Activated CD4-positive, alpha-beta memory T cell treated with anti-CD3 and anti-CD28 coated beads for 36 hours (primary cell): Measurements from ENCODE around the gene RCAN1. TPM values are rescaled to one million over a fixed set of nuclear protein-coding genes. Genes with fewer than 3 reads are reported as not detected.
A peak's percentile ranks its signal among the peaks of the same experiment; 100 is the strongest.
"Not testable (repeated sequence)": the region's sequence is repeated elsewhere in the genome, so short reads cannot be mapped to it uniquely, and the experiment has no call there.

Source experiments
- CTCF ChIA-PET: fragments of 350-600 bp; sonication (Branson Sonifier 250); formaldehyde crosslinking; loops from one replicate; lab custom pipeline; 2021; ENCODE audit warnings: antibody characterized with exemption, inconsistent platforms; lab: Charles Lee
- POLR2A ChIA-PET: fragments of 350-600 bp; sonication (Branson Sonifier 250); formaldehyde crosslinking; loops from one replicate; lab custom pipeline; 2021; ENCODE audit warnings: antibody characterized with exemption; lab: Charles Lee
- DNase-seq: peaks from one replicate; pipeline ENCODE4 v3.0.0-alpha.2; 2020
- H3K27ac Mint-ChIP-seq: one replicate; pipeline ENCODE4 v1.8.0; 2021; ENCODE audit warnings: mixed read lengths
- H3K27me3 Mint-ChIP-seq: one replicate; pipeline ENCODE4 v1.8.0; 2021; ENCODE audit warnings: mixed read lengths
- H3K36me3 Mint-ChIP-seq: one replicate; pipeline ENCODE4 v1.8.0; 2021; ENCODE audit warnings: mixed read lengths
- H3K4me1 Mint-ChIP-seq: one replicate; pipeline ENCODE4 v1.8.0; 2021; ENCODE audit warnings: low read depth, mixed read lengths
- H3K4me3 Mint-ChIP-seq: one replicate; pipeline ENCODE4 v1.8.0; 2021; ENCODE audit warnings: mild to moderate bottlenecking, mixed read lengths
- H3K9me3 Mint-ChIP-seq: one replicate; pipeline ENCODE4 v1.8.0; 2021; ENCODE audit warnings: mixed read lengths
- intact Hi-C: fragments of 100-400 bp; cut with micrococcal nuclease; formaldehyde crosslinking; loops from one replicate; pipeline ENCODE4 v1.15.1; 2023
- total RNA-seq, 2 experiments: library from RNA; stranded (reverse); gene quantifications; one replicate each; pipeline ENCODE4 v1.2.3, GENCODE V29; 2021

The RCAN1 gene
- total RNA-seq, 2 experiments from 2014 or later = 8.6 to 9.7 TPM

- DNase-seq, H3K36me3 Mint-ChIP-seq, H3K4me3 Mint-ChIP-seq, intact Hi-C loops, H3K27ac Mint-ChIP-seq, H3K9me3 Mint-ChIP-seq, H3K27me3 Mint-ChIP-seq, POLR2A ChIA-PET, H3K4me1 Mint-ChIP-seq: not testable (repeated sequence)
- CTCF ChIA-PET = interaction anchor here (0.9 to 3.5 kb wide), 4 partner anchors 12 to 96 kb away, joined by 3 to 15 read pairs (median 4); partner anchors contain the start of gene KCNE1
Observed at GRCh38 chr21:34607376-34607775, 7.5 kb downstream of the RCAN1 start.

- no peak overlapping the region for H3K27ac Mint-ChIP-seq
- intact Hi-C loops = no loop called here
- no peaks in the 10 kb centered on the region for H3K9me3 Mint-ChIP-seq
- H3K27me3 Mint-ChIP-seq = no peaks in the 10 kb centered on the region
- DNase-seq = no peak
- H3K4me1 Mint-ChIP-seq = peaks cover 5% of the 10 kb centered on the region
- no peak overlapping the region for H3K4me3 Mint-ChIP-seq
- POLR2A ChIA-PET = no interaction called here
- H3K36me3 Mint-ChIP-seq = no peaks in the 10 kb centered on the region
- CTCF ChIA-PET = interaction anchor here (0.9 to 3.5 kb wide), 3 partner anchors 12 to 96 kb away, joined by 3 to 15 read pairs (median 3); partner anchors contain the start of gene KCNE1
Observed at GRCh38 chr21:34606621-34607020, 8.3 kb downstream of the RCAN1 start.

GRCh38 chr21:34606051-34606450 lies 8.9 kb downstream of the RCAN1 start:
- H3K4me1 Mint-ChIP-seq = peaks cover 5% of the 10 kb centered on the region
- H3K27me3 Mint-ChIP-seq = no peaks in the 10 kb centered on the region
- no peaks in the 10 kb centered on the region for H3K9me3 Mint-ChIP-seq
- H3K27ac Mint-ChIP-seq = no peak overlapping the region
- H3K4me3 Mint-ChIP-seq = no peak overlapping the region
- no peaks in the 10 kb centered on the region for H3K36me3 Mint-ChIP-seq
- intact Hi-C loops = no loop called here
- ChIA-PET CTCF (no interaction called here), POLR2A (no interaction called here)
- DNase-seq = no peak

- H3K27ac Mint-ChIP-seq, H3K9me3 Mint-ChIP-seq: not testable (repeated sequence)
- CTCF ChIA-PET = interaction anchor here (3.0 kb wide), 1 partner anchor 10 kb away, joined by 13 read pairs; the partner anchor contains the start of gene RCAN1
Observed at GRCh38 chr21:34604956-34605355, 10.0 kb downstream of the RCAN1 start.

GRCh38 chr21:34604556-34604955 lies 10.4 kb downstream of the RCAN1 start:
- CTCF ChIA-PET = interaction anchor here (2.9 to 3.0 kb wide), 2 partner anchors 11 kb away, joined by 7 to 13 read pairs; partner anchors contain the start of gene RCAN1
- no peaks in the 10 kb centered on the region for H3K36me3 Mint-ChIP-seq

More at GRCh38 chr21:34604956-34605355, 10.0 kb downstream of the RCAN1 start:
- H3K4me1 Mint-ChIP-seq, POLR2A ChIA-PET, H3K27me3 Mint-ChIP-seq, H3K36me3 Mint-ChIP-seq, H3K4me3 Mint-ChIP-seq, intact Hi-C loops, DNase-seq: not testable (repeated sequence)

GRCh38 chr21:34603710-34604057 lies 11.2 kb downstream of the RCAN1 start:
- CTCF ChIA-PET = interaction anchor here (0.6 to 3.0 kb wide), 24 partner anchors 9 to 437 kb away, joined by 3 to 30 read pairs (median 6); partner anchors contain the start of genes KCNE1, KCNE2 and RCAN1

More at GRCh38 chr21:34604556-34604955, 10.4 kb downstream of the RCAN1 start:
- intact Hi-C loops = no loop called here
- Mint-ChIP-seq H3K27me3 (no peaks in the 10 kb centered on the region), H3K27ac (no peak overlapping the region), H3K9me3 (no peaks in the 10 kb centered on the region), H3K4me3 (no peak overlapping the region), H3K4me1 (peaks cover 4% of the 10 kb centered on the region)
- no peak for DNase-seq
- POLR2A ChIA-PET = no interaction called here

GRCh38 chr21:34603002-34603709 lies 11.8 kb downstream of the RCAN1 start:
- POLR2A ChIA-PET = no interaction called here
- CTCF ChIA-PET = interaction anchor here (0.6 to 3.0 kb wide), 32 partner anchors 9 to 437 kb away, joined by 3 to 30 read pairs (median 4); partner anchors contain the start of genes KCNE1, KCNE2 and RCAN1

More at GRCh38 chr21:34603710-34604057, 11.2 kb downstream of the RCAN1 start:
- Mint-ChIP-seq H3K27me3 (no peaks in the 10 kb centered on the region), H3K36me3 (no peaks in the 10 kb centered on the region), H3K4me1 (no peaks in the 10 kb centered on the region), H3K27ac (no peak overlapping the region), H3K9me3 (no peaks in the 10 kb centered on the region), H3K4me3 (no peak overlapping the region)
- intact Hi-C loops = no loop called here
- POLR2A ChIA-PET = no interaction called here
- DNase-seq = no peak

GRCh38 chr21:34602061-34602460 lies 12.9 kb downstream of the RCAN1 start:
- no peaks in the 10 kb centered on the region for H3K9me3 Mint-ChIP-seq
- intact Hi-C loops = no loop called here
- no peak overlapping the region for H3K27ac Mint-ChIP-seq
- ChIA-PET CTCF (interaction anchor here (0.7 to 3.0 kb wide), 17 partner anchors 9 to 254 kb away, joined by 3 to 30 read pairs (median 7); partner anchors contain the start of genes KCNE1, KCNE2 and RCAN1), POLR2A (no interaction called here)
- no peaks in the 10 kb centered on the region for H3K27me3 Mint-ChIP-seq
- no peaks in the 10 kb centered on the region for H3K4me1 Mint-ChIP-seq
- H3K36me3 Mint-ChIP-seq = no peaks in the 10 kb centered on the region
- no peak for DNase-seq
- H3K4me3 Mint-ChIP-seq = no peak overlapping the region

More at GRCh38 chr21:34603002-34603709, 11.8 kb downstream of the RCAN1 start:
- H3K27me3 Mint-ChIP-seq = no peaks in the 10 kb centered on the region
- intact Hi-C loops = no loop called here
- H3K9me3 Mint-ChIP-seq = no peaks in the 10 kb centered on the region
- no peaks in the 10 kb centered on the region for H3K36me3 Mint-ChIP-seq
- H3K27ac Mint-ChIP-seq = no peak overlapping the region
- H3K4me3 Mint-ChIP-seq = no peak overlapping the region
- H3K4me1 Mint-ChIP-seq = no peaks in the 10 kb centered on the region
- DNase-seq = peak; percentile 77

- intact Hi-C loops = no loop called here
- POLR2A ChIA-PET = no interaction called here
Observed at GRCh38 chr21:34599534-34600101, 15.3 kb downstream of the RCAN1 start.

GRCh38 chr21:34598931-34599400 lies 15.9 kb downstream of the RCAN1 start:
- H3K9me3 Mint-ChIP-seq = no peaks in the 10 kb centered on the region
- H3K4me1 Mint-ChIP-seq = no peaks in the 10 kb centered on the region
- no peaks in the 10 kb centered on the region for H3K36me3 Mint-ChIP-seq
- POLR2A ChIA-PET = no interaction called here
- intact Hi-C loops = no loop called here
- no peak overlapping the region for H3K4me3 Mint-ChIP-seq
- H3K27me3 Mint-ChIP-seq = no peaks in the 10 kb centered on the region
- CTCF ChIA-PET = no interaction called here
- H3K27ac Mint-ChIP-seq = no peak overlapping the region
- DNase-seq = no peak

More at GRCh38 chr21:34599534-34600101, 15.3 kb downstream of the RCAN1 start:
- no peak for DNase-seq
- H3K36me3 Mint-ChIP-seq = no peaks in the 10 kb centered on the region
- H3K9me3 Mint-ChIP-seq = no peaks in the 10 kb centered on the region
- H3K4me3 Mint-ChIP-seq = no peak overlapping the region
- no peaks in the 10 kb centered on the region for H3K27me3 Mint-ChIP-seq
- no peak overlapping the region for H3K27ac Mint-ChIP-seq
- CTCF ChIA-PET = no interaction called here
- no peaks in the 10 kb centered on the region for H3K4me1 Mint-ChIP-seq

- H3K9me3 Mint-ChIP-seq = no peaks in the 10 kb centered on the region
- CTCF ChIA-PET = no interaction called here
Observed at GRCh38 chr21:34597406-34597805, 17.5 kb downstream of the RCAN1 start.

GRCh38 chr21:34596561-34597271 lies 18.2 kb downstream of the RCAN1 start:
- no peak overlapping the region for H3K4me3 Mint-ChIP-seq
- H3K9me3 Mint-ChIP-seq = no peaks in the 10 kb centered on the region
- intact Hi-C loops = no loop called here
- H3K27me3 Mint-ChIP-seq = no peaks in the 10 kb centered on the region
- no peaks in the 10 kb centered on the region for H3K4me1 Mint-ChIP-seq
- no peak for DNase-seq
- H3K36me3 Mint-ChIP-seq = no peaks in the 10 kb centered on the region
- no peak overlapping the region for H3K27ac Mint-ChIP-seq
- CTCF ChIA-PET = no interaction called here
- POLR2A ChIA-PET = no interaction called here

More at GRCh38 chr21:34597406-34597805, 17.5 kb downstream of the RCAN1 start:
- H3K27me3 Mint-ChIP-seq = no peaks in the 10 kb centered on the region
- no peaks in the 10 kb centered on the region for H3K4me1 Mint-ChIP-seq
- intact Hi-C loops = no loop called here
- no peaks in the 10 kb centered on the region for H3K36me3 Mint-ChIP-seq
- POLR2A ChIA-PET = no interaction called here
- H3K4me3 Mint-ChIP-seq = no peak overlapping the region
- DNase-seq = no peak
- H3K27ac Mint-ChIP-seq = no peak overlapping the region
